ENCODE data around the gene MEF2B. TPM values are rescaled to one million over a fixed set of nuclear protein-coding genes. Genes with fewer than 3 reads are reported as not detected.
"Not testable (repeated sequence)": the region's sequence is repeated elsewhere in the genome, so short reads cannot be mapped to it uniquely, and the experiment has no call there.

Gene MEF2B
- polyA plus RNA-seq, 1 donor = 1.4 TPM

DNA sequence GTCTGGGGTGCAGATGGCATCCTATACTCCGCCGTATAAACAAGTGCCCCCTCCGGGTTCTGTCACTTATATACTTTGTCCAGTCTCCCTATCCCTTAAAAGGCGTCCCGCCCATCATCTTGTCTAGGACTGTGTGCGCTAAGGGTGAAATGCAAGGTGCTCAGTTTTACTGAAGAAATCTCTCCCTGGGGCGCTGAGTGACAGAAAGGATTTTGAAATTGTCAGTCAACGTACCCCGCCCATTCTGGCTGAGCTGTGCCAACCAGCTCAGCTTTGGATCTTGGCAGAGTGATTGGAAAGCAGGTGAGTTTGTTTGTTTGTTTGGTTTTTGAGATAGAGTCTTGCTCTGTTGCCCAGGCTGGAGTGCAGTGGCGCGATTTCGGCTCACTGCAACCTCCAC lies 27.7 kb downstream of the MEF2B start:
- peaks cover 11% of the 10 kb centered on the region for H3K36me3 ChIP-seq (ENCODE audit: control insufficient read depth, insufficient read depth, low read length)
- no peaks in the 10 kb centered on the region for H3K27me3 ChIP-seq (ENCODE audit: control insufficient read depth, insufficient read depth, low read length)
- no peaks in the 10 kb centered on the region for H3K9me3 ChIP-seq (ENCODE audit: control insufficient read depth, low read depth, low read length)
- H3K27ac ChIP-seq (ENCODE audit: low read length) = no peak overlapping the region
- WGBS (ENCODE audit: insufficient coverage, low lambda C conversion rate) = no CpG with 5 or more reads among the region's 12 CpGs
- peaks cover 9% of the 10 kb centered on the region for H3K4me1 ChIP-seq (ENCODE audit: control insufficient read depth, insufficient read depth, low read length)
- no peak overlapping the region for H3K4me3 ChIP-seq (ENCODE audit: low read length)
- no peak for DNase-seq

DNA sequence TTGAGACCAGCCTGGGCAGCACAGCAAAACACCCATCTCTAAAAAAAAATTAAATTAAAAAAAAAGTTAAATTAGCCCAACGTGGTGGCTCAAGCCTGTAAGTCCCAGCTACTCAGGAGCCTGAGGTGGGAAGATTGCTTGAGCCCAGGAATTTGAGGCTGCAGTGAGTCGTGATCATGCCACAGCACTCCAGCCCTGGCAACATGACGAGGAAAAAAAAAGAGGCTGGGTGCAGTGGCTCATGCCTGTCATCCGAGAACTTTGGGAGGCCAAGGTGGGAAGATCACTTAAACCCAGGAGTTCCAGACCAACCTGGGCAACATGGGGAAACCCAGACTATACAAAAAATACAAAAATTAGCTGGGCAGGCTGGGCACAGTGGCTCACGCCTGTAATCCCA lies 29.6 kb downstream of the MEF2B start:
- WGBS (ENCODE audit: insufficient coverage, low lambda C conversion rate) = 63% methylated on average over 1 of the region's 5 CpGs
- no peaks in the 10 kb centered on the region for H3K9me3 ChIP-seq (ENCODE audit: control insufficient read depth, low read depth, low read length)

DNA sequence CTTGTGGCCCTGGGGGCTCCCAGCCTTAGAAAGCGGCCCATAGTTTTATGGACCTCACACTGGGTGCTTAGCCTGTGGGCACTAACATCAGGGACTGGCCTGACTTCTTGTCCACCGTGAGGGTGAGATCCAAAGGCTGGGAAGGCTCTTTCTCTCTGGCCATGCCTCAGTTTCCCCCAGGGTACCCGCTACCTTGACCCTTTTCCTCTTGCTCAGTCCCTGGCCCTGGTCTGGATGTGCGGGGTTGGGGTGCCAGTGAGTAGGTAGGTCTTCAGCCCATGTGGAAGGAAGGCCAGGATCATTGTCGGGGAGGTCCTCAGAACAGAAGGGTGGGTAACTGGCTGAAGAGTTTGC lies 30.2 kb downstream of the MEF2B start:
- Histone ChIP-seq H3K36me3 (ENCODE audit: control insufficient read depth, insufficient read depth, low read length) (no peaks in the 10 kb centered on the region), H3K9me3 (ENCODE audit: control insufficient read depth, low read depth, low read length) (no peaks in the 10 kb centered on the region), H3K27ac (ENCODE audit: low read length) (no peak overlapping the region), H3K4me1 (ENCODE audit: control insufficient read depth, insufficient read depth, low read length) (peaks cover 8% of the 10 kb centered on the region), H3K4me3 (ENCODE audit: low read length) (no peak overlapping the region), H3K27me3 (ENCODE audit: control insufficient read depth, insufficient read depth, low read length) (no peaks in the 10 kb centered on the region)
- no peak for DNase-seq
- WGBS (ENCODE audit: insufficient coverage, low lambda C conversion rate) = no CpG with 5 or more reads among the region's 5 CpGs

More for the DNA sequence above, 29.6 kb downstream of the MEF2B start:
- Histone ChIP-seq H3K27me3 (ENCODE audit: control insufficient read depth, insufficient read depth, low read length) (no peaks in the 10 kb centered on the region), H3K4me3 (ENCODE audit: low read length) (no peak overlapping the region), H3K36me3 (ENCODE audit: control insufficient read depth, insufficient read depth, low read length) (no peaks in the 10 kb centered on the region), H3K4me1 (ENCODE audit: control insufficient read depth, insufficient read depth, low read length) (peaks cover 8% of the 10 kb centered on the region), H3K27ac (ENCODE audit: low read length) (no peak overlapping the region)
- no peak for DNase-seq

DNA sequence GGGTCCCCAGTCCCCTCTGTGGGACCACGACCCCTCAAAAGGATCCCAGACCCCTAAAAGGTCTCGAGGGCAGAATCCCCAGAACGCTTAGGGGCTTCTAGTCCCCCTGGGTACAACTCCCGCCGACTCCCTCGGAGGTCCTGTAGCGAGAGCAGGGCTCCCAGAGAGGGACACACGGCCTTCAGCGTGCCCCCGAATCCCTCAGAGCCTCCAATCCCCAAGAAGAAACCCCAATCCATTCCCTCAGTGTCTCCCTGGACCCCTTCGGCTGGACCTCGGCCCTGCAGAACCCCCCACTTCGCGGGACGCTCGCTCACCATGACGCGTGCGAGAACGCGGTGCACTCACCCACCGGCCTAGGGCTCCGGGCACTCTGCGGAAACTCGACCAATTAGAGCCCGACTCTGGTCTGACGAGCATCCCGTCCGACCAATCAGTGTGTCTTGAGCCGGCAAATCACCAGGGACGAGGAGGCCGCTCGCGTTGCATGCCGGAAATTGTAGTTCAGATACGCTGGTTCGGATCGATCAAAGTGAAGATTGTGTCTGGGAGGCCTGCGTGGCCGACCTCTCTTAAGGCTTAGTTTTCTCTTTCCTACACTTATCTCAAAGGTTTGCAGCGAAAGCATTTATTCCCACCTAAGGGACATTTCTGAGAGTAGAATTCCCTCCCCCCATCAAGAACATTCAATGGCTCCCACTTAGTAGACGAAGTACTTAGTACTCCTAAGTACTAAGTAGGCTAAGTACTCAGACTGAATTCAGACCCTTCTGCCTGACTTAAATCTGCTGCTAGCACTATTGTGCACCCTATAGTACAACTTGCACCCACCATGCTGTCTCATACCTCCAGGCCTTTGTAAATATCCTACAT lies 31.7 kb downstream of the MEF2B start, which contains the start of gene TMEM161A:
Gene TMEM161A, minus strand, starts transcription at position 370 of the 873 bp plus-strand sequence. Its CDS starts 50 bp downstream, at position 320.
- H3K4me1 ChIP-seq (ENCODE audit: control insufficient read depth, insufficient read depth, low read length) = peaks cover 8% of the 10 kb centered on the region
- no peaks in the 10 kb centered on the region for H3K36me3 ChIP-seq (ENCODE audit: control insufficient read depth, insufficient read depth, low read length)
- no CpG with 5 or more reads among the region's 42 CpGs for WGBS (ENCODE audit: insufficient coverage, low lambda C conversion rate)
- H3K9me3 ChIP-seq (ENCODE audit: control insufficient read depth, low read depth, low read length) = peaks cover 3% of the 10 kb centered on the region
- no peak within 1 kb of the TSS for H3K27ac ChIP-seq (ENCODE audit: low read length)
- H3K27me3 ChIP-seq (ENCODE audit: control insufficient read depth, insufficient read depth, low read length) = no peaks in the 10 kb centered on the region
- DNase-seq = peak; percentile 97 to 99
- H3K4me3 ChIP-seq (ENCODE audit: low read length) = peak within 1 kb of the TSS; percentile 68

DNA sequence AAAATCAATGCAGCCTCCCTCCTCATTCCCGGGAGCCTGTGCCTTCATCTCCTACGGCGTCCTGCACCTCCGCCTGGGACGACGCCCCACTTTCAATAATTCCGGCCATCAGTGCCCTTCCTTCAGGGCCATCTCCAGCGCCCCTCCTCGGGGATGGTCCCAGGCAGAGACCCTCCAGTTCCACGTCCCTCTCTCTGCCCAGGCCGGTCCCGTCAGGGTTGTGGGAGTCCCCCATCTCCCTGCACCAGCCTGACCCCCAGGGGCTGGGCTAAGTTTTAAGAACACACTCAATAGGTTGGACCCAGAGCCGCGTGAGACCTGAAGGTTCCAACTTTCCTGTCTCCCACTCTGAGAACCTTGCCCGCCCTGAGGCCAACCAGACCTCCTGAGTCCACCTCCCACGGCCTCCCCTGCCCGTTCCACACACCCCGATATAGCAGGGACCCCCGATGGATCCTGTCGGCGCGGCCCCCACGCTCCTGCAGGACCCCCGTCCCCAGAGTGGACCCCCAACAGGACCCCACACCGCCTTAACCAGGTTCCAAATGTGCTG lies 32.4 kb downstream of the MEF2B start:
- H3K27ac ChIP-seq (ENCODE audit: low read length) = no peak overlapping the region
- H3K9me3 ChIP-seq (ENCODE audit: control insufficient read depth, low read depth, low read length) = peaks cover 7% of the 10 kb centered on the region
- H3K4me3 ChIP-seq (ENCODE audit: low read length) = peak overlapping the region; percentile 68
- DNase-seq = peak in 1 of 2 donors; percentile 27
- peaks cover 3% of the 10 kb centered on the region for H3K36me3 ChIP-seq (ENCODE audit: control insufficient read depth, insufficient read depth, low read length)
- no peaks in the 10 kb centered on the region for H3K27me3 ChIP-seq (ENCODE audit: control insufficient read depth, insufficient read depth, low read length)
- no CpG with 5 or more reads among the region's 25 CpGs for WGBS (ENCODE audit: insufficient coverage, low lambda C conversion rate)
- H3K4me1 ChIP-seq (ENCODE audit: control insufficient read depth, insufficient read depth, low read length) = peaks cover 8% of the 10 kb centered on the region

DNA sequence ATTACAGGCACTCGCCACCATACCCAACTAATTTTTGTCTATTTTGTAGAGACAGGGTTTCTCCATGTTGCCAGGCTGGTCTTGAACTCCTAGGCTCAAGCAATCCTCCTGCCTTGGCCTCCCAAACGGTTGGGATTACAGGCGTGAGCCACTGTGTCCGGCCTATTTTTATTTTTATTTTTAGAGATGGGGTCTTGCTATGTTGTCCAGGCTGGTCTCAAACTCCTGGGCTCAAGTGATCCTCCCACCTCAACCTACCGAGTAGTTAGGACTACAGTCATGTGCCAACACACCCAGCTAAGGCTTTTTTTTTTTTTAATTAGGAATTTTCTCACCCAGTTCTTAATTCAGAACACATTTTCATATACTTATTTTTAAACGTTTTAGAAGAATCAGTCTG lies 34.4 kb downstream of the MEF2B start:
- not testable (repeated sequence) for H3K4me3 ChIP-seq (ENCODE audit: low read length); DNase-seq; H3K36me3 ChIP-seq (ENCODE audit: control insufficient read depth, insufficient read depth, low read length); H3K4me1 ChIP-seq (ENCODE audit: control insufficient read depth, insufficient read depth, low read length); H3K27ac ChIP-seq (ENCODE audit: low read length); H3K27me3 ChIP-seq (ENCODE audit: control insufficient read depth, insufficient read depth, low read length)
- WGBS (ENCODE audit: insufficient coverage, low lambda C conversion rate) = 100% methylated on average over 1 of the region's 6 CpGs
- peaks cover 15% of the 10 kb centered on the region for H3K9me3 ChIP-seq (ENCODE audit: control insufficient read depth, low read depth, low read length)

DNA sequence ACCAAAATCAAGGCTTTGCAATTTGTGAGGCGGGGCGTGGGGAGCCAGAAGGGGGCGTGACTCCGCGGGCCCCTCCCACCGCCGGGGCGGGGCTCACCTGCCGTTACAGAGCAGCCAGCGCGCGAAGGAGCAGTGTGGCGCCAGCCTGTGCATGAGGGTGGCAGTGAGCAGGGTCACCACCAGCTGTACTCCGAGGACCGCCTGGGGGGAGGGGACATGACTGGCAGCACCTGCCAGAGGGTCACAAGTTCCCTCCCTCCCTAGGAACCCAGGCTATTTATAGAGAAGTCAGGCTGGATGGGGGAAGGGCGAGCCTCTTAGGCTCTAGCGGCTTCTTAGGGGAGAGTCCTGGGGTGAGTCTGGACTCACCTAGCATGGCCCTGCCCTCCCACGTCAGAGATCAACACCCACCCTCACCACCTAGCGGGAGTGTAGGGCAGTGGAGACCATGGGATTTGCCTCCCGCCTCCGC lies 35.3 kb downstream of the MEF2B start:
- Histone ChIP-seq H3K27me3 (ENCODE audit: control insufficient read depth, insufficient read depth, low read length) (no peaks in the 10 kb centered on the region), H3K4me3 (ENCODE audit: low read length) (no peak overlapping the region), H3K27ac (ENCODE audit: low read length) (no peak overlapping the region), H3K9me3 (ENCODE audit: control insufficient read depth, low read depth, low read length) (peaks cover 15% of the 10 kb centered on the region), H3K36me3 (ENCODE audit: control insufficient read depth, insufficient read depth, low read length) (peaks cover 10% of the 10 kb centered on the region), H3K4me1 (ENCODE audit: control insufficient read depth, insufficient read depth, low read length) (peaks cover 8% of the 10 kb centered on the region)
- no CpG with 5 or more reads among the region's 21 CpGs for WGBS (ENCODE audit: insufficient coverage, low lambda C conversion rate)
- DNase-seq = peak; percentile 51 to 63

DNA sequence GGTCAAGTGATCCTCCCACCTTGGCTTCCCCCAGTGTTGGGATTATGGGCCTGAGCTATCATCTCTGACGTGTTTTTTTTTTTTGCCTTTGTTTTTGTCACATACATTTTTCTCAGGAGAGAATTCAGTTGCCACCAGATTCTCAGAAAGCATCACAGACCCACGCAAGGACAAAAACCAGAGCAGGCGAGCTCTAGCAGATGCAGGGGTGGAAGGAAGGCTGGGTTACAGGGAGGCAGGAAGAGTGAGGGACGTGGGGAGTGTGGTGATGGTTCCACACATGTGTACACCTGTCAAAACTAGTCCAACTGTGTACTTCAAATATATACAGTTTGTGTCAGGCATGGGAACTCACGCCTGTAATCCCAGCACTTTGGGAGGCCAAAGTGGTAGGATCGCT lies 36.1 kb downstream of the MEF2B start:
- no peaks in the 10 kb centered on the region for H3K27me3 ChIP-seq (ENCODE audit: control insufficient read depth, insufficient read depth, low read length)
- peaks cover 15% of the 10 kb centered on the region for H3K9me3 ChIP-seq (ENCODE audit: control insufficient read depth, low read depth, low read length)
- no CpG with 5 or more reads among the region's 6 CpGs for WGBS (ENCODE audit: insufficient coverage, low lambda C conversion rate)
- peaks cover 10% of the 10 kb centered on the region for H3K36me3 ChIP-seq (ENCODE audit: control insufficient read depth, insufficient read depth, low read length)
- H3K4me1 ChIP-seq (ENCODE audit: control insufficient read depth, insufficient read depth, low read length) = peaks cover 8% of the 10 kb centered on the region
- H3K4me3 ChIP-seq (ENCODE audit: low read length) = no peak overlapping the region
- no peak overlapping the region for H3K27ac ChIP-seq (ENCODE audit: low read length)
- DNase-seq = no peak

DNA sequence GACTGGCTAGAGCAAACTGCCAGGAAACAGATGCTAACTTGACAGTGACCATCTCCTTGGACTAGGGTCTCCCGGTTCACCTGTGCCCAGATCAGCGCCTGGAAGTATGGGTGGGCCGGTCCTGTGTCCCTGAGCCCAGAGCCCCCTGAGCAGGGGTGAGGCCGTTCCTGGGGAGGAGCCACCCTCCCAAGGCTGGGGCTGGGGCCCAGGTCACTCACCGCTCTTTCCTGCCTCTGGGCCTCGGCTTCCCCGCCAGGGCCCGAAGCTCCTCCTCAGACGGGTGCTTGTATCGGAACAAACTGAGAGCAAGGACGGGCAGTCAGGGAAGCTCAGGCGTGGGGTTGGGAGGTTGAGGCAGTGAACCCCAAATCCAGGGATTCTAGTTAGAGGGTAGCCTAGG lies 37.2 kb downstream of the MEF2B start:
- H3K4me1 ChIP-seq (ENCODE audit: control insufficient read depth, insufficient read depth, low read length) = peaks cover 8% of the 10 kb centered on the region
- H3K9me3 ChIP-seq (ENCODE audit: control insufficient read depth, low read depth, low read length) = peaks cover 15% of the 10 kb centered on the region
- no peak overlapping the region for H3K4me3 ChIP-seq (ENCODE audit: low read length)
- no peak for DNase-seq
- no peaks in the 10 kb centered on the region for H3K27me3 ChIP-seq (ENCODE audit: control insufficient read depth, insufficient read depth, low read length)
- no CpG with 5 or more reads among the region's 12 CpGs for WGBS (ENCODE audit: insufficient coverage, low lambda C conversion rate)
- peaks cover 10% of the 10 kb centered on the region for H3K36me3 ChIP-seq (ENCODE audit: control insufficient read depth, insufficient read depth, low read length)
- no peak overlapping the region for H3K27ac ChIP-seq (ENCODE audit: low read length)

DNA sequence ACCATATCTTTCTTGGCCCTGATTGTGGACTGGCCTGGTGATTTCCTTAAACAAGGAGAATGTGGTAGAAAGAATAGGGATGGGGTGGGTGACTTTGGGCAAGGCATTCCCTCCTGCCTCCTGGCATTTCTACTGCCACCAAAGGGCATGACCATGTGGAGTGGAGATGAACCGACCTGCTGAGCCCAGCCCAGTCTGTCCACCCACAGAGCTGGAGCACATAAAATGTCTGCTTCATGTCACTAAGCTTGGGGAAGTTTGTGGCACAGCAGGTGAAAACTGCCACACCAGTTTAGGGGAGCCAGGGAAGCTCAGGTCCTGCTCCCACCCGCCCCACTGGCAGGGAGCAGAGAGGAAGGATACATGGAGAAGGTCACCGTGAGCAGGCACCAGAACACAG lies 38.1 kb downstream of the MEF2B start:
- Histone ChIP-seq H3K27ac (ENCODE audit: low read length) (no peak overlapping the region), H3K9me3 (ENCODE audit: control insufficient read depth, low read depth, low read length) (peaks cover 15% of the 10 kb centered on the region), H3K27me3 (ENCODE audit: control insufficient read depth, insufficient read depth, low read length) (no peaks in the 10 kb centered on the region), H3K4me3 (ENCODE audit: low read length) (no peak overlapping the region), H3K4me1 (ENCODE audit: control insufficient read depth, insufficient read depth, low read length) (no peaks in the 10 kb centered on the region), H3K36me3 (ENCODE audit: control insufficient read depth, insufficient read depth, low read length) (peaks cover 10% of the 10 kb centered on the region)
- no CpG with 5 or more reads among the region's 3 CpGs for WGBS (ENCODE audit: insufficient coverage, low lambda C conversion rate)
- DNase-seq = no peak

Data from large intestine (tissue), 3 donors.